ENCODE measurements around the gene SPSB1.

Gene SPSB1

GRCh38 chr1:9319789-9320519 lies 27.3 kb downstream of the SPSB1 start:
- peaks cover 23% of the 10 kb centered on the region for H3K4me1 ChIP-seq (ENCODE audit: low read depth, poor library complexity, severe bottlenecking)
- H3K4me3 ChIP-seq (IDR thresholded peaks at IDR 0.05; ENCODE audit: insufficient read depth, low read depth, low read length) = no peak overlapping the region
- no peak overlapping the region for H2AFZ ChIP-seq (ENCODE audit: low read depth)
- H3K79me2 ChIP-seq (ENCODE audit: insufficient read depth, low read depth) = peaks cover 10% of the 10 kb centered on the region; the same call in 1 of the 2 replicates
- H3K4me2 ChIP-seq = no peak overlapping the region
- H3K27me3 ChIP-seq (ENCODE audit: insufficient read depth, low read depth) = no peaks in the 10 kb centered on the region
- no peak for TF ChIP-seq CTCF (conservative IDR thresholded peaks at IDR 0.05; ENCODE audit: low read depth, low read length)
- H3K27ac ChIP-seq = no peak overlapping the region
- H4K20me1 ChIP-seq (ENCODE audit: insufficient read depth) = no peaks in the 10 kb centered on the region
- no peak overlapping the region for H3K9ac ChIP-seq
- no peaks in the 10 kb centered on the region for H3K36me3 ChIP-seq (ENCODE audit: insufficient read depth)

- Histone ChIP-seq H3K79me2 (ENCODE audit: insufficient read depth, low read depth) (peaks cover 15% of the 10 kb centered on the region; the same call in 1 of the 2 replicates), H3K27ac (no peak overlapping the region), H4K20me1 (ENCODE audit: insufficient read depth) (no peaks in the 10 kb centered on the region), H3K36me3 (ENCODE audit: insufficient read depth) (no peaks in the 10 kb centered on the region), H3K27me3 (ENCODE audit: insufficient read depth, low read depth) (no peaks in the 10 kb centered on the region), H3K4me2 (no peak overlapping the region), H2AFZ (ENCODE audit: low read depth) (no peak overlapping the region), H3K9ac (no peak overlapping the region), H3K4me1 (ENCODE audit: low read depth, poor library complexity, severe bottlenecking) (peaks cover 14% of the 10 kb centered on the region), H3K4me3 (IDR thresholded peaks at IDR 0.05; ENCODE audit: insufficient read depth, low read depth, low read length) (no peak overlapping the region)
- TF ChIP-seq CTCF (conservative IDR thresholded peaks at IDR 0.05; ENCODE audit: low read depth, low read length) = no peak
These were observed 28.1 kb downstream of the SPSB1 start for GRCh38 chr1:9320520-9321479.

GRCh38 chr1:9321480-9321849 lies 28.8 kb downstream of the SPSB1 start:
- Histone ChIP-seq H3K4me2 (no peak overlapping the region), H4K20me1 (ENCODE audit: insufficient read depth) (no peaks in the 10 kb centered on the region), H3K27me3 (ENCODE audit: insufficient read depth, low read depth) (no peaks in the 10 kb centered on the region), H3K4me3 (IDR thresholded peaks at IDR 0.05; ENCODE audit: insufficient read depth, low read depth, low read length) (no peak overlapping the region), H3K79me2 (ENCODE audit: insufficient read depth, low read depth) (peaks cover 15% of the 10 kb centered on the region; the same call in 1 of the 2 replicates), H3K36me3 (ENCODE audit: insufficient read depth) (no peaks in the 10 kb centered on the region), H3K9ac (no peak overlapping the region), H3K27ac (no peak overlapping the region), H3K4me1 (ENCODE audit: low read depth, poor library complexity, severe bottlenecking) (peaks cover 9% of the 10 kb centered on the region), H2AFZ (ENCODE audit: low read depth) (no peak overlapping the region)
- no peak for TF ChIP-seq CTCF (conservative IDR thresholded peaks at IDR 0.05; ENCODE audit: low read depth, low read length)

GRCh38 chr1:9321986-9322660 lies 29.4 kb downstream of the SPSB1 start:
- H4K20me1 ChIP-seq (ENCODE audit: insufficient read depth) = no peaks in the 10 kb centered on the region
- H3K27ac ChIP-seq = no peak overlapping the region
- peaks cover 2% of the 10 kb centered on the region for H3K4me1 ChIP-seq (ENCODE audit: low read depth, poor library complexity, severe bottlenecking)
- no peaks in the 10 kb centered on the region for H3K27me3 ChIP-seq (ENCODE audit: insufficient read depth, low read depth)
- H3K36me3 ChIP-seq (ENCODE audit: insufficient read depth) = no peaks in the 10 kb centered on the region
- no peak overlapping the region for H3K4me2 ChIP-seq
- H3K9ac ChIP-seq = no peak overlapping the region
- H2AFZ ChIP-seq (ENCODE audit: low read depth) = no peak overlapping the region
- no peak for TF ChIP-seq CTCF (conservative IDR thresholded peaks at IDR 0.05; ENCODE audit: low read depth, low read length)
- peaks cover 11% of the 10 kb centered on the region; the same call in 1 of the 2 replicates for H3K79me2 ChIP-seq (ENCODE audit: insufficient read depth, low read depth)
- H3K4me3 ChIP-seq (IDR thresholded peaks at IDR 0.05; ENCODE audit: insufficient read depth, low read depth, low read length) = no peak overlapping the region

Measured in KMS-11 (cell line).